Thyroid gland (tissue), 4 donors: ENCODE measurements around the gene PRRX1. TPM values are rescaled to one million over a fixed set of nuclear protein-coding genes. Genes with fewer than 3 reads are reported as not detected.

Experiments
- DNase-seq, 2 donors: peaks; one replicate each; pipeline ENCODE4 v3.0.0-alpha.2; 2019
- H3K27ac ChIP-seq, 3 donors: fragments of 200-600 bp; sonication (generic); 1 replicate in 2 of 3; 2 replicates in 1 of 3; pipeline ENCODE4 v1.5.1; 2016 to 2019; ENCODE audit warnings: mild to moderate bottlenecking in 1 of 3, moderate library complexity in 1 of 3
- H3K27me3 ChIP-seq: fragments of 200-600 bp; sonication (generic); one replicate; pipeline ENCODE4 v1.5.1; 2019
- H3K36me3 ChIP-seq, 2 donors: fragments of 200-600 bp; sonication (generic); one replicate each; pipeline ENCODE4 v1.5.1; 2016 to 2019
- H3K4me1 ChIP-seq, 2 donors: fragments of 200-600 bp; sonication (generic); one replicate each; pipeline ENCODE4 v1.5.1; 2017 to 2019
- H3K4me3 ChIP-seq, 3 donors: fragments of 200-600 bp; sonication (generic); replicated peaks in 1 of 3; 1 replicate in 2 of 3; 2 replicates in 1 of 3; pipeline ENCODE4 v1.5.1; 2016; ENCODE audit warnings: mild to moderate bottlenecking in 1 of 3
- H3K9me3 ChIP-seq: fragments of 200-600 bp; sonication (generic); one replicate; pipeline ENCODE4 v1.5.1; 2017
- POLR2A ChIP-seq, 2 donors: fragments of 450-650 bp; IDR thresholded peaks; one replicate each; pipeline ENCODE4 v1.6.1; 2017; ENCODE audit warnings: antibody characterized with exemption in 2 of 2, mild to moderate bottlenecking in 2 of 2, moderate library complexity in 1 of 2
- WGBS, 2 donors: methylation state at CpG; one replicate each; pipeline ENCODE4 v1.1.5; 2017; 5-methylcytosine and 5-hydroxymethylcytosine counted together
- intact Hi-C: fragments of 100-400 bp; cut with DNase I; formaldehyde crosslinking; loops from one replicate; pipeline ENCODE4 v1.15.1; 2023
- total RNA-seq, 4 donors: library from RNA; depleted of rRNA; stranded (reverse); fragments of >200 nt; gene quantifications; one replicate each; pipeline ENCODE4 v1.2.3, GENCODE V29; 2016
- TF ChIP-seq, protein P1 (sequence below), 6 experiments: fragments of 200-600 bp in 3 of 6; fragments of 450-650 bp in 3 of 6; sonication (generic) in 3 of 6; IDR thresholded peaks; one replicate each; pipeline ENCODE4 v1.5.1; 2016 to 2019; ENCODE audit warnings: antibody characterized with exemption in 6 of 6, mild to moderate bottlenecking in 2 of 6, inconsistent platforms in 1 of 6, moderate library complexity in 1 of 6

The PRRX1 gene
- total RNA-seq, 4 donors from 2014 or later, result 56.4 to 87.3 (median 59.8) TPM

DNA sequence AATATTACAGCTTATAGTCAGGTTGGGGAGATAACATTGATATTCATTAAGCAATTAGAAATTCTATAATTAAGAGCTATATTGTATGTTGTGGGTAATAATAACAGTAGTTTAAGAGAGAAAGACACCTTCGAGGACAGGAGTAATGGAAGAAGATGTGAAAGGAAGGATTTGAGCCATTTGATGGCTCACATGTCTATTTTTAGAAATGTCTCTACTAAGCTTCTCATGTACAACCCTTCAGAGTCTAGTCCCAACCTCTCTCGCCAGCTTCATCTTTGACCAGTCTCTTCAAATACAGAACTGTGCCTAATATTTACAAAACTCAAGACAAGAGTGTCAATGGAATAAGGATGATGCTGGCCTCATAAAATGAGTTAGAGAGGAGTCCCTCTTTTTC is 95.1 kb downstream of the PRRX1 start:
- Histone ChIP-seq H3K36me3 (no peaks in the 10 kb centered on the region), H3K9me3 (no peaks in the 10 kb centered on the region), H3K4me1 (no peaks in the 10 kb centered on the region), H3K4me3 (no peak overlapping the region), H3K27me3 (no peaks in the 10 kb centered on the region), H3K27ac (no peak overlapping the region)
- WGBS, 2 donors, result 89 to 95% methylated on average over 2 of the region's 2 CpGs
- DNase-seq, result no peak
- no peak for TF ChIP-seq POLR2A (IDR thresholded peaks at IDR 0.05)
- TF ChIP-seq, protein P1, sequence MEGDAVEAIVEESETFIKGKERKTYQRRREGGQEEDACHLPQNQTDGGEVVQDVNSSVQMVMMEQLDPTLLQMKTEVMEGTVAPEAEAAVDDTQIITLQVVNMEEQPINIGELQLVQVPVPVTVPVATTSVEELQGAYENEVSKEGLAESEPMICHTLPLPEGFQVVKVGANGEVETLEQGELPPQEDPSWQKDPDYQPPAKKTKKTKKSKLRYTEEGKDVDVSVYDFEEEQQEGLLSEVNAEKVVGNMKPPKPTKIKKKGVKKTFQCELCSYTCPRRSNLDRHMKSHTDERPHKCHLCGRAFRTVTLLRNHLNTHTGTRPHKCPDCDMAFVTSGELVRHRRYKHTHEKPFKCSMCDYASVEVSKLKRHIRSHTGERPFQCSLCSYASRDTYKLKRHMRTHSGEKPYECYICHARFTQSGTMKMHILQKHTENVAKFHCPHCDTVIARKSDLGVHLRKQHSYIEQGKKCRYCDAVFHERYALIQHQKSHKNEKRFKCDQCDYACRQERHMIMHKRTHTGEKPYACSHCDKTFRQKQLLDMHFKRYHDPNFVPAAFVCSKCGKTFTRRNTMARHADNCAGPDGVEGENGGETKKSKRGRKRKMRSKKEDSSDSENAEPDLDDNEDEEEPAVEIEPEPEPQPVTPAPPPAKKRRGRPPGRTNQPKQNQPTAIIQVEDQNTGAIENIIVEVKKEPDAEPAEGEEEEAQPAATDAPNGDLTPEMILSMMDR (IDR thresholded peaks at IDR 0.05), result no peak
- intact Hi-C loops, result no loop called here

DNA sequence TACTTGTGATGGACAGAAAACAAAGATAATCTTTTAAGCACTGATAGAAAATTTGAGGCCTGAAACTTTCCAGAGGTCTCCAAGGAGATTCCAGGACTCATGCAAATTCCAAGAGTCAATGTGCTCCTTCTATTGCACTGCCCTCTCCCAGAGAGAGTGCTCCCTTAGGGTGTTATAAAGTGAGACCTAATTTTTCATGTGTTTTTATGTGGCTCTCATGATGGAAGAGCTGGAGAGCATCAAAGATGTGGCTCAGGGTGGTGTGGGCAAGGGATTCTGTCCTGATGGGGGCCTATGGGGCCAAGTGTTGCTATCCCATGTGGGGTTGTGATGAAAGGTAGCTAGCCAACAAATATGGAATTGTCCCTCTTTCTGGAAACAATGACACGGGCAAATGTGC is 101.3 kb downstream of the PRRX1 start:
- Histone ChIP-seq H3K4me1 (no peaks in the 10 kb centered on the region), H3K36me3 (no peaks in the 10 kb centered on the region), H3K27ac (no peak overlapping the region), H3K27me3 (no peaks in the 10 kb centered on the region), H3K9me3 (no peaks in the 10 kb centered on the region), H3K4me3 (no peak overlapping the region)
- 82 to 92% methylated on average over 1 of the region's 1 CpG for WGBS, 2 donors
- intact Hi-C loops, result loop anchor here (10.0 kb wide), 1 partner anchor 80 kb away; no protein-coding TSS in a partner anchor
- no peak for TF ChIP-seq POLR2A (IDR thresholded peaks at IDR 0.05)
- TF ChIP-seq, protein P1 (IDR thresholded peaks at IDR 0.05), result no peak
- no peak for DNase-seq

DNA sequence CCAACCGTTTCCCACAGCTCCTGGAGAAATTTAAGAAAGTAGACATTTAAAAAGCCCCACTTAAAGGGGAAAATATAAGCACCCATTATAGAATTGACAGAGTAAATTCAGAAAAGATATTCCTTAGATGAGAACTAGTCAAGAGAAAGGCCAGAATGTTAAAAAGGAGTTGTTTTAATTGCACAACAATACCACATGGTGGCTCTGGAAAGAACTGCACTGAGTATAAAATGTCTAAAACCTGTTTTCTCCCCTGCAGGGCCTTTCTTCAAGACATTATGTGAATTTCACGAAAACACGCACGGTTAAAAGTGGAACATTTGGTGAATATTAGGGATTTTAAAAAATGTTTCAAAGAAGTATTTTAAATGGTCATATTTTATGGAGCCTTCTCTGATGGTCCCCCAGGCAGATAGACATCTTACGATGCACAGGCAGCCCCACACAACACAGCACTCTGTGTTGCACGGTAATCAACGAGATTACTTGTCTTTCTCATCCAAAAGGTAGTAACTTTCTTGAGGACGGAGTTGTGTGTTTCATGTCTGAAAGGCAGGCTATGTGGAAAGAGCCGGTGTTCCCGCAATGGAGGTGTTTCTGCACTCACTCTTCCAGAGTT is 101.9 kb downstream of the PRRX1 start:
- H3K27me3 ChIP-seq, result no peaks in the 10 kb centered on the region
- no peak overlapping the region for H3K27ac ChIP-seq
- intact Hi-C loops, result loop anchor here (10.0 kb wide), 1 partner anchor 81 kb away; no protein-coding TSS in a partner anchor
- 68 to 75% methylated on average over 10 of the region's 10 CpGs for WGBS, 2 donors
- no peaks in the 10 kb centered on the region for H3K9me3 ChIP-seq
- no peak for TF ChIP-seq POLR2A (IDR thresholded peaks at IDR 0.05)
- TF ChIP-seq, protein P1 (IDR thresholded peaks at IDR 0.05), result peak in 5 of 6 experiments; percentile 8 to 83 (median 72)
- no peaks in the 10 kb centered on the region for H3K36me3 ChIP-seq
- H3K4me3 ChIP-seq, result no peak overlapping the region
- no peak for DNase-seq
- no peaks in the 10 kb centered on the region for H3K4me1 ChIP-seq

DNA sequence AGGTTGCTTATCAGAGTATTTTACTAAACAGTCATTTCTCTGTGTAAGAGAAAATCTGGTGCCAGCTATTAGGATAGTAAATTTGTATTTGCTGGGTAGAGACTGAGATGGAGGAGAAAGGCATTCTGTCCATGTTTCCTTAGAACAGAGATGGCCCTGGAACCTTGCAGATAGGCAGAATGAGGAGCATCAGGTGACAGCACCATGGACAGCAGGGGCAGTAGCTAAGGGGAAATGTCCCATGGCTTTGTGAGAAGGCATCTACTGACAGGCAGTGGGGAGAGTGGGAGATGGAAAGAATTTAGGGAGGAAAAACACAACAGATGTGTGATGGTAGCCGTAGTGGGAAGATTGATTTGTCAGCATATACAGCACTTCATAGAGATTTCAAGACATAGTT is 105.0 kb downstream of the PRRX1 start:
- Histone ChIP-seq H3K27me3 (no peaks in the 10 kb centered on the region), H3K27ac (no peak overlapping the region), H3K4me1 (no peaks in the 10 kb centered on the region), H3K4me3 (no peak overlapping the region), H3K36me3 (no peaks in the 10 kb centered on the region), H3K9me3 (no peaks in the 10 kb centered on the region)
- TF ChIP-seq, protein P1 (IDR thresholded peaks at IDR 0.05), result no peak
- no peak for TF ChIP-seq POLR2A (IDR thresholded peaks at IDR 0.05)
- no peak for DNase-seq
- intact Hi-C loops, result loop anchor here (10.0 kb wide), 1 partner anchor 84 kb away; no protein-coding TSS in a partner anchor
- WGBS, 2 donors, result 91 to 100% methylated on average over 1 of the region's 1 CpG

DNA sequence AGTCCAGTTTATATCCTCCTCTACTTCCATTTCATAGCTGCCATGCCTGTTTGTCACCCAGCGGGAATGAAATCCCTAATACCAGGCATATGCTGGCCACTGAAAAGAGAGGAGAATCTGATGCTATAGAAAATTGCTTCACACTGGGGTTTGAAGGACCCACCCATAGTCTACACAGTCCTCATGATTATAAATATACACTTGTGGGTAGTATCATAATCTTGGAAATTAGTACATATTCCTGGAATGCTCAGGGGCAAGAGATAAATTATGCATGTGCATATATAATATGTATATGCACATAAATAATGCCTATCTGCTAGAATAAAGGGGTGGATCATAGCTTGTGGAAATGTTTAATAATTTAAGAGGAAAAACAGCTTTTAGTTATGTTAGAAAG is 105.8 kb downstream of the PRRX1 start:
- 93 to 96% methylated on average over 1 of the region's 1 CpG for WGBS, 2 donors

More for the DNA sequence above, 105.8 kb downstream of the PRRX1 start:
- H3K4me1 ChIP-seq, result no peaks in the 10 kb centered on the region
- H3K27ac ChIP-seq, result no peak overlapping the region
- no peaks in the 10 kb centered on the region for H3K36me3 ChIP-seq
- no peak for DNase-seq
- intact Hi-C loops, result loop anchor here (10.0 kb wide), 2 partner anchors 85 to 115 kb away; no protein-coding TSS in a partner anchor
- no peaks in the 10 kb centered on the region for H3K9me3 ChIP-seq
- no peaks in the 10 kb centered on the region for H3K27me3 ChIP-seq
- H3K4me3 ChIP-seq, result no peak overlapping the region
- no peak for TF ChIP-seq POLR2A (IDR thresholded peaks at IDR 0.05)
- TF ChIP-seq, protein P1 (IDR thresholded peaks at IDR 0.05), result no peak
